ENCODE data around the gene KIFAP3. TPM values are rescaled to one million over a fixed set of nuclear protein-coding genes. Genes with fewer than 3 reads are reported as not detected.

The KIFAP3 gene
- total RNA-seq, 1 experiment from 2014 or later = 20.0 TPM

GRCh38 chr1:169899519-169900217 lies 174.8 kb downstream of the KIFAP3 start:
- in situ Hi-C loops (cut with HindIII; ENCODE audit: low pct_unique_long_range_greater_than_20kb, low sequenced_read_pairs) = no loop called here
- no peaks in the 10 kb centered on the region; the same call in 1 of the 2 replicates for H3K27me3 ChIP-seq (ENCODE audit: control insufficient read depth, insufficient read depth, low read length)
- ChIA-PET POLR2A (no interaction called here), CTCF (no interaction called here)
- no peak for DNase-seq (ENCODE audit: low read depth, low spot score)
- TF ChIP-seq TCF7L2 (IDR thresholded peaks at IDR 0.05; ENCODE audit: low read depth, low read length) (no peak), POLR2AphosphoS5 (IDR thresholded peaks at IDR 0.05; ENCODE audit: low read depth, low read length) (no peak), SIN3A (IDR thresholded peaks at IDR 0.05; ENCODE audit: borderline replicate concordance, insufficient read depth, low read depth, low read length) (no peak), CTCF (IDR thresholded peaks at IDR 0.05) (no peak), REST (IDR thresholded peaks at IDR 0.05; ENCODE audit: insufficient read depth in 1 of 2, low read depth in 2 of 2, low read length in 1 of 2) (no peak)
- no peak overlapping the region for H3K27ac ChIP-seq (ENCODE audit: low read length)
- H3K4me1 ChIP-seq (ENCODE audit: control insufficient read depth, insufficient read depth, low read length) = no peaks in the 10 kb centered on the region; the same call in 1 of the 2 replicates
- no peaks in the 10 kb centered on the region for H3K9me3 ChIP-seq (ENCODE audit: control insufficient read depth, insufficient read depth, low read depth, low read length)
- ATAC-seq = no peak
- intact Hi-C loops (cut with micrococcal nuclease; ENCODE audit: unreplicated experiment) = no loop called here
- H3K4me3 ChIP-seq (ENCODE audit: low read depth in 2 of 2, low read length in 2 of 2) = no peak overlapping the region
- no TSS peak for BruUV-seq (replicated peaks)
- H3K36me3 ChIP-seq (ENCODE audit: control insufficient read depth, insufficient read depth, low read length) = no peaks in the 10 kb centered on the region

- TF ChIP-seq TCF7L2 (IDR thresholded peaks at IDR 0.05; ENCODE audit: low read depth, low read length) = no peak
- TF ChIP-seq REST (IDR thresholded peaks at IDR 0.05; ENCODE audit: insufficient read depth in 1 of 2, low read depth in 2 of 2, low read length in 1 of 2) = no peak
- no peak for TF ChIP-seq SIN3A (IDR thresholded peaks at IDR 0.05; ENCODE audit: borderline replicate concordance, insufficient read depth, low read depth, low read length)
- TF ChIP-seq CTCF (IDR thresholded peaks at IDR 0.05) = no peak
- no peak for TF ChIP-seq POLR2AphosphoS5 (IDR thresholded peaks at IDR 0.05; ENCODE audit: low read depth, low read length)
These were observed 178.5 kb downstream of the KIFAP3 start for GRCh38 chr1:169896013-169896412.

More at GRCh38 chr1:169896013-169896412, 178.5 kb downstream of the KIFAP3 start:
- Histone ChIP-seq H3K4me1 (ENCODE audit: control insufficient read depth, insufficient read depth, low read length) (peaks cover 16% of the 10 kb centered on the region), H3K9me3 (ENCODE audit: control insufficient read depth, insufficient read depth, low read depth, low read length) (no peaks in the 10 kb centered on the region), H3K36me3 (ENCODE audit: control insufficient read depth, insufficient read depth, low read length) (peaks cover 8% of the 10 kb centered on the region; the same call in 1 of the 2 replicates), H3K27me3 (ENCODE audit: control insufficient read depth, insufficient read depth, low read length) (no peaks in the 10 kb centered on the region; the same call in 1 of the 2 replicates), H3K27ac (ENCODE audit: low read length) (no peak overlapping the region), H3K4me3 (ENCODE audit: low read depth in 2 of 2, low read length in 2 of 2) (no peak overlapping the region)
- BruUV-seq (replicated peaks) = no TSS peak
- intact Hi-C loops (cut with micrococcal nuclease; ENCODE audit: unreplicated experiment) = no loop called here
- in situ Hi-C loops (cut with HindIII; ENCODE audit: low pct_unique_long_range_greater_than_20kb, low sequenced_read_pairs) = no loop called here
- POLR2A ChIA-PET = no interaction called here
- CTCF ChIA-PET = no interaction called here
- no peak for ATAC-seq
- no peak for DNase-seq (ENCODE audit: low read depth, low spot score)
